K562 (cell line): Measurements from ENCODE around the gene KIF9. TPM values are rescaled to one million over a fixed set of nuclear protein-coding genes. Genes with fewer than 3 reads are reported as not detected.
A peak's percentile ranks its signal among the peaks of the same experiment; 100 is the strongest.

Experiments
- ATAC-seq: fragments of 200-7000 bp; cut with Tn5 transposase; 3 replicates; pipeline ENCODE4 v1.9.1; 2020; ENCODE audit warnings: moderate library complexity
- BruUV-seq: library from RNA; stranded (reverse); fragments of 400-500 nt; replicated peaks from 2 replicates; lab custom pipeline; 2021; lab: Mats Ljungman, UMichigan
- CTCF ChIA-PET: fragments of 300-600 bp; formaldehyde crosslinking; extraction: SDS; loops from one replicate; lab custom pipeline; 2021; ENCODE audit warnings: low intra/inter-chr PET ratio; lab: Yijun Ruan, JAX
- POLR2A ChIA-PET: fragments of 300-600, 350-650 bp; sonication (Branson Sonifier 250); formaldehyde crosslinking; extraction: SDS; loops from one replicate; lab custom pipeline; 2021; ENCODE audit warnings: antibody characterized with exemption, inconsistent platforms; lab: Yijun Ruan, JAX
- DNase-seq, 4 experiments: peaks; one replicate each; pipeline versions ENCODE4 v3.0.0 to v3.0.0-alpha.2; 2011 to 2018; ENCODE audit warnings: low spot score in 3 of 4, mixed read lengths in 3 of 4; ENCODE audit errors: extremely low read depth in 1 of 4
- FAIRE-seq: peaks from 2 replicates; lab custom pipeline; 2011; peaks lifted over from hg19 to GRCh38; lab: Jason Lieb, UNC
- H2AFZ ChIP-seq: 2 replicates; pipeline ENCODE4 v1.6.0; 2011; ENCODE audit warnings: low read depth, low read length, control low read depth, inconsistent platforms
- H3K27ac ChIP-seq: fragments of 200-600 bp; 3 replicates; pipeline ENCODE4 v1.8.0; 2011; ENCODE audit warnings: low read depth, mild to moderate bottlenecking, control low read depth, inconsistent platforms, low read length, moderate library complexity, mixed read lengths; ENCODE audit errors: extremely low read depth
- H3K27me3 ChIP-seq, 2 experiments: fragments of 300-600 bp in 1 of 2; 2 replicates in 1 of 2; 3 replicates in 1 of 2; pipeline versions ENCODE4 v1.6.0 to v1.8.0; 2011; ENCODE audit warnings: inconsistent platforms in 2 of 2, low read length in 2 of 2, mild to moderate bottlenecking in 1 of 2, mixed read lengths in 1 of 2, moderate library complexity in 1 of 2; ENCODE audit not compliant: control insufficient read depth in 2 of 2, insufficient read depth in 2 of 2
- H3K36me3 ChIP-seq: fragments of 300-600 bp; 3 replicates; pipeline ENCODE4 v1.8.0; 2011; ENCODE audit warnings: mild to moderate bottlenecking, low read length, inconsistent platforms; ENCODE audit not compliant: control insufficient read depth, insufficient read depth
- H3K4me1 ChIP-seq, 2 experiments: fragments of 200-600 bp in 1 of 2; replicated peaks in 1 of 2; 2 replicates in 1 of 2; 3 replicates in 1 of 2; pipeline versions ENCODE4 v1.5.1 to v1.8.0; 2011; ENCODE audit warnings: inconsistent platforms in 2 of 2, low read length in 2 of 2, mild to moderate bottlenecking in 1 of 2, mixed read lengths in 1 of 2, moderate library complexity in 1 of 2; ENCODE audit not compliant: control insufficient read depth in 2 of 2, insufficient read depth in 2 of 2
- H3K4me2 ChIP-seq: 2 replicates; pipeline ENCODE4 v1.6.1; 2011; ENCODE audit warnings: low read length, control low read depth, inconsistent platforms, mixed read lengths; ENCODE audit not compliant: insufficient read depth
- H3K4me3 ChIP-seq: fragments of 200-600 bp; sonication (generic), shearing (Covaris generic); 2 replicates; pipeline ENCODE4 v1.5.1; 2016; ENCODE audit warnings: control low read depth, inconsistent platforms
- H3K79me2 ChIP-seq: fragments of 200-600 bp; 3 replicates; pipeline ENCODE4 v1.8.0; 2011; ENCODE audit warnings: low read length, inconsistent platforms; ENCODE audit not compliant: control insufficient read depth, insufficient read depth
- H3K9ac ChIP-seq, 2 experiments: 2 replicates each; pipeline versions ENCODE4 v1.6.0 to v1.6.1; 2011; ENCODE audit warnings: low read depth in 2 of 2, low read length in 2 of 2, control low read depth in 1 of 2, inconsistent platforms in 1 of 2, mild to moderate bottlenecking in 1 of 2, mixed read lengths in 1 of 2; ENCODE audit not compliant: insufficient read depth in 1 of 2
- H3K9me1 ChIP-seq: one replicate; pipeline ENCODE4 v1.6.0; 2011; ENCODE audit warnings: inconsistent platforms, mild to moderate bottlenecking, low read length, moderate library complexity; ENCODE audit not compliant: control insufficient read depth, insufficient read depth
- H3K9me3 ChIP-seq: replicated peaks from 2 replicates; pipeline ENCODE4 v1.5.1; 2011; ENCODE audit warnings: low read depth, low read length, inconsistent platforms; ENCODE audit not compliant: control insufficient read depth, insufficient read depth
- H4K20me1 ChIP-seq: replicated peaks from 2 replicates; pipeline ENCODE4 v1.6.1; 2011; ENCODE audit warnings: low read length, inconsistent platforms, mixed read lengths; ENCODE audit not compliant: control insufficient read depth, insufficient read depth
- CBFA2T3 ChIP-seq: fragments of 450-650 bp; IDR thresholded peaks from 2 replicates; pipeline ENCODE4 v1.6.1; 2017
- DPF2 ChIP-seq: fragments of 450-650 bp; IDR thresholded peaks from 2 replicates; pipeline ENCODE4 v1.6.1; 2016
- EP300 ChIP-seq: IDR thresholded peaks from 2 replicates; pipeline ENCODE4 v1.6.1; 2012; ENCODE audit warnings: low read length, improper control_type of control experiment
- GTF2A2 ChIP-seq: IDR thresholded peaks from 2 replicates; pipeline ENCODE4 v1.6.1; 2016; ENCODE audit warnings: mild to moderate bottlenecking, missing genetic modification characterization, missing compliant biosample characterization
- L3MBTL2 ChIP-seq: fragments of 450-650 bp; IDR thresholded peaks from 2 replicates; pipeline ENCODE4 v1.6.1; 2016; ENCODE audit warnings: mild to moderate bottlenecking, moderate library complexity
- MTA2 ChIP-seq: fragments of 450-650 bp; IDR thresholded peaks from 2 replicates; pipeline ENCODE4 v1.6.1; 2016; ENCODE audit warnings: low read depth
- NBN ChIP-seq: fragments of 450-650 bp; IDR thresholded peaks from 2 replicates; pipeline ENCODE4 v1.6.1; 2016; ENCODE audit warnings: low read depth, mild to moderate bottlenecking
- NCOR1 ChIP-seq: fragments of 450-650 bp; IDR thresholded peaks from 2 replicates; pipeline ENCODE4 v1.6.1; 2016; ENCODE audit warnings: mild to moderate bottlenecking, moderate library complexity
- PYGO2 ChIP-seq: fragments of 450-650 bp; IDR thresholded peaks from 2 replicates; pipeline ENCODE4 v1.6.1; 2016; ENCODE audit warnings: mild to moderate bottlenecking, missing genetic modification characterization, moderate library complexity, missing compliant biosample characterization
- SMARCA4 ChIP-seq: fragments of 450-650 bp; IDR thresholded peaks from 2 replicates; pipeline ENCODE4 v1.6.1; 2016
- TAL1 ChIP-seq: fragments of 450-650 bp; IDR thresholded peaks from 2 replicates; pipeline ENCODE4 v1.6.1; 2016; ENCODE audit warnings: mild to moderate bottlenecking
- TCF3 ChIP-seq: sonication (generic); formaldehyde crosslinking; IDR thresholded peaks from 2 replicates; pipeline ENCODE4 v1.4.0; 2020; ENCODE audit warnings: mild to moderate bottlenecking, missing genetic modification reagents
- TEAD4 ChIP-seq, 2 experiments: sonication (generic) in 1 of 2; formaldehyde crosslinking in 1 of 2; IDR thresholded peaks; 2 replicates each; pipeline versions ENCODE4 v1.6.1 to v1.8.0; 2012 to 2022; ENCODE audit warnings: borderline replicate concordance in 1 of 2, inconsistent platforms in 1 of 2, low read length in 1 of 2, mild to moderate bottlenecking in 1 of 2, missing genetic modification reagents in 1 of 2
- ZNF592 ChIP-seq: fragments of 450-650 bp; IDR thresholded peaks from 2 replicates; pipeline ENCODE4 v1.6.1; 2017; ENCODE audit warnings: antibody characterized with exemption, mild to moderate bottlenecking
- ZNF668 ChIP-seq: fragments of 250-450 bp; sonication (Bioruptor Pico); IDR thresholded peaks from 2 replicates; pipeline ENCODE4 v1.8.0; 2022; ENCODE audit warnings: mild to moderate bottlenecking, inconsistent platforms
- whole genome bisulfite sequencing: fragments of 100-300 bp; shearing (Covaris generic); methylation state at CpG from one replicate; pipeline ENCODE4 v1.1.6; 2016; ENCODE audit warnings: low coverage, mixed read lengths; ENCODE audit not compliant: insufficient coverage; ENCODE audit errors: missing lambda C conversion rate; 5-methylcytosine and 5-hydroxymethylcytosine counted together
- in situ Hi-C: fragments of 300-500 bp; cut with MboI; formaldehyde crosslinking; loops from 4 replicates; pipeline ENCODE4 v1.15.0; 2018; ENCODE audit warnings: inconsistent platforms, mixed read lengths
- intact Hi-C: fragments of 100-400 bp; cut with micrococcal nuclease; formaldehyde crosslinking; loops from 2 replicates; pipeline ENCODE4 v1.14.2; 2022
- polyA plus RNA-seq, 8 experiments: library from polyadenylated mRNA; depleted of rRNA in 4 of 8; stranded (reverse) in 5 of 8; unstranded in 3 of 8; fragments of >200 nt; fragmentation: Nextera tagmentation in 2 of 8; fragmentation: Illumina TruSeq in 1 of 8; extraction: Ambion mirVana in 2 of 8; extraction: Trizol in 1 of 8; gene quantifications; 2 replicates each; pipeline versions ENCODE4 v1.2.1 to v1.2.3, GENCODE V29; 2011 to 2014; ENCODE audit warnings: inconsistent platforms in 1 of 8, missing spikeins in 1 of 8
- total RNA-seq, 7 experiments: library from RNA; depleted of rRNA in 6 of 7; stranded (reverse); fragments of >200 nt in 6 of 7; fragmentation: Illumina TruSeq in 2 of 7; extraction: Trizol in 2 of 7; gene quantifications; 2 replicates each; pipeline versions ENCODE4 v1.2.1 to v1.2.3, GENCODE V29; 2011 to 2021; ENCODE audit warnings: low replicate concordance in 1 of 7

Gene KIF9
- total and polyA plus RNA-seq, 9 of the 15 experiments (the other 6 are each of a cell fraction or from before 2014, with no cell fraction given), result 16.9 to 56.9 (median 25.0) TPM

- Histone ChIP-seq H3K9ac (peak overlapping the region; percentile 42 to 72; a peak in 3 of 4 replicates), H4K20me1 (no peaks in the 10 kb centered on the region), H3K9me3 (no peaks in the 10 kb centered on the region), H3K4me1 (peaks cover 31 to 37% of the 10 kb centered on the region in 2 experiments), H3K9me1 (no peaks in the 10 kb centered on the region), H3K36me3 (peaks cover 17% of the 10 kb centered on the region), H2AFZ (no peak overlapping the region), H3K4me3 (no peak overlapping the region), H3K4me2 (peak overlapping the region; percentile 65), H3K27ac (peak overlapping the region; percentile 46; the same call in 2 of the 3 replicates), H3K27me3 (no peaks in the 10 kb centered on the region; a peak in 1 of 5 replicates), H3K79me2 (peaks cover 72% of the 10 kb centered on the region)
- ChIA-PET POLR2A (interaction anchor here (0.6 to 2.1 kb wide), 6 partner anchors 8 to 28 kb away, joined by 3 to 7 read pairs (median 4); partner anchors contain the start of gene KIF9), CTCF (no interaction called here)
- WGBS, result 7% methylated on average over 4 of the region's 4 CpGs
- FAIRE-seq (peak; percentile 11), DNase-seq (peak in 1 of 4 experiments; percentile 58), ATAC-seq (peak; percentile 61)
- intact Hi-C loops (no loop called here), in situ Hi-C loops (no loop called here)
- BruUV-seq, result no TSS peak
- peak; percentile 52; the same call in 1 of the 2 replicates for TF ChIP-seq TAL1
- TF ChIP-seq NCOR1, result peak; percentile 37
- peak; percentile 66 for TF ChIP-seq TCF3 (CRISPR knock-in tag)
- 0 out of 2 replicates have a peak, but pooled peaks have one; percentile 49 for TF ChIP-seq ZNF592
- peak; percentile 70 for TF ChIP-seq CBFA2T3
- peak; percentile 23; the same call in 1 of the 2 replicates for TF ChIP-seq TEAD4 (IDR thresholded peaks at IDR 0.05; ENCODE audit: low read length)
- no peak for TF ChIP-seq TEAD4 (CRISPR knock-in tag; IDR thresholded peaks at IDR 0.05; ENCODE audit: borderline replicate concordance)
- peak; percentile 6; the same call in 1 of the 2 replicates for TF ChIP-seq MTA2
- TF ChIP-seq ZNF668, result no peak
- TF ChIP-seq GTF2A2 (tag), result no peak
- no peak for TF ChIP-seq PYGO2 (tag)
- TF ChIP-seq DPF2, result peak; percentile 69; the same call in 1 of the 2 replicates
- TF ChIP-seq NBN, result no peak
- TF ChIP-seq EP300, result peak; percentile 39; the same call in 1 of the 2 replicates
- peak; percentile 58 for TF ChIP-seq SMARCA4
- TF ChIP-seq L3MBTL2, result peak; percentile 47; the same call in 1 of the 2 replicates
Observed at GRCh38 chr3:47310391-47310790, 27.8 kb upstream of the KIF9 start.
